GM21619 (cell line): ENCODE results near the gene AKT3.
"Not testable (repeated sequence)": the region's sequence is repeated elsewhere in the genome, so short reads cannot be mapped to it uniquely, and the experiment has no call there.

ENCODE experiments used
- ATAC-seq: cut with Tn5 transposase; IDR thresholded peaks from one replicate; pipeline ENCODE4 v1.9.1; 2021; ENCODE audit not compliant: unreplicated experiment

Gene AKT3

DNA sequence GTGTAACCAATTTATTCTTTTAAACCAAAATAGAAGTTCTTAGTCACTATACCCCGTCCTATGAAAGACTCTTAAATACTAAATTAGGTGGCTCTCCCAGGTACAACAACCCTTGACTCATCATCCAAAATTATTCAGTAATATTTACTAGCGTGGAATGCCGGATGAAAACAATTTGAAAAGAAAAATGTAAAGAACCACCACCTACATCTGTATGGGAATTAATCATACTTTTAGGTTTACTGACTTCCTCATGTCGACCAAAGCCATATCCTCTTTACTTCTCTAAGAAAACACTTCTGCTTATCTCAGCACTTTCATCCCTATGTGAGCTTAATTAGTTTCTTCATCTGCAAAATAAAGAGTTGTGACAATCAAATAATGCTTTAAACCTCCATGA is 139.6 kb downstream of the AKT3 start:
- no peak for ATAC-seq

DNA sequence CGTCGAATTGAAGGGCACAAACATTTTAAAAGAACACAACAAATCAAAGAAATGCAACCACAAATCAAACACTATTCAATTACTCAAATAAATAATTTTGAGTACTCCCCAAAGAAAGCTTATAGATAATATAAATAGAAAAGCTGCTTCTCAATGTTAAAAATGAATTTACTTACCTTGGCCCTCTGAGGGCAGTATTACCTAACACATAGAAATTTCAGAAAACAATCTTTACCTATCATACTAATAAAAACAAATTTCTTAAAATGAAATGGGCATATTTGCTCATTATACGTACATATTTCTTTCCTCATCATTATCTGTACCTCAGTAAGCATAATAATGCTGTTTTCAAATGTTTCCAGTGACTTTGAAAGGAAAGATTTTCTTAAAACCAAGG is 141.8 kb downstream of the AKT3 start:
- no peak for ATAC-seq

DNA sequence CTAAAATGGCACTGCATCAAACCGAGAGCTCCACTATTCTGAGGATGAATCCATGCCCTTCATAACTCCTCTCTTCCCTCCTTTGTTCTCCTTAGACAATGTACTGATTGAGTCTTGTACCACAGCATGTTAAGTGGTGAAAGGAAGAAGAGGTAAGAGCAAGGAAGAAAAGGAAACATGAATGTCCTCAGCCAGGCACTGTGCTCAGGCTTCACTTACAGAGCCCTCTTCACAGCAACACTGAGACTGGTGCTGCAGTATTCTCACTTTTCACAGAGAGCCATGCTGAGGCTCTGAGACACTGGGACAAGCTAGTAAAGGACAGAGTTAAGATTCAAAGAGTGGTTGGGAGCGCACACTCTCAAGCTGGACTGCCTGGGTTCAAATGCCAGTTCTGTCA is 143.5 kb downstream of the AKT3 start:
- no peak for ATAC-seq

DNA sequence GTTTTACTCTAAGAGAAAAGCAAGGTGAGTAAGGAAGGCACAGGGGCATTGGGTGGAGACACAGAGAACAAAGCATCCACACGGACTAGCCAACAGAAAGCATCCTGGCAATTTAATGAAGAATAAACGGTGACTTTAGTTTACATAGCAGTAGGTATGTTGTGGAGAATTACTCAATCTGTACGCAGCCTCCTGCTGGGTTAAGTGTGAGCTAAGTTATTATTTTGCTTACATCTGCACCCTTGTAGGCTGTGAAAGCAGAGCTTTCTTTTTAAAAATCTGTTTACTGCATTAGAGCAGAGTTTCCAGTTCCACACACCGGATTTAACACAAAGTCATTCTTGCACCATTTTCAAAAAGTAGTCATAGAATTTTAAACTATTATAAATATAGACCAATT is 144.5 kb downstream of the AKT3 start:
- no peak for ATAC-seq

DNA sequence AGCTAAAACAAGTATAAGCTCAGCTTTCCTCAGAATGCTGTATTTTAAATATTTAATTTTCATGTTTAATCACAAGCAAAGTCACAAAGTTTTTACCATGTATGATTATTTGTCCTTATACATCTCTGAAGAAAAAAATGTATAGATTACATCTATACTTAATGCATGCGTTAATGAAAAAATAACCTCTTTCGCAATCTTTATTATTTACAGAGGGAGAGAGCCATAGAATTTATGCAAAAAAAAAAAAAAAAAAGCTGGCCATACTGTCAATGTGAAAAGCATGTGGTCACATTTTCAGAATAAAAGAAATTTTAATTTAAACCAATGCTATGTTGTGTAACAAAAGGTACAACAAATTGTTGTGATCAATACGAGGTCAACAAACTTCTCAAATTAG is 148.2 kb downstream of the AKT3 start:
- ATAC-seq = no peak

DNA sequence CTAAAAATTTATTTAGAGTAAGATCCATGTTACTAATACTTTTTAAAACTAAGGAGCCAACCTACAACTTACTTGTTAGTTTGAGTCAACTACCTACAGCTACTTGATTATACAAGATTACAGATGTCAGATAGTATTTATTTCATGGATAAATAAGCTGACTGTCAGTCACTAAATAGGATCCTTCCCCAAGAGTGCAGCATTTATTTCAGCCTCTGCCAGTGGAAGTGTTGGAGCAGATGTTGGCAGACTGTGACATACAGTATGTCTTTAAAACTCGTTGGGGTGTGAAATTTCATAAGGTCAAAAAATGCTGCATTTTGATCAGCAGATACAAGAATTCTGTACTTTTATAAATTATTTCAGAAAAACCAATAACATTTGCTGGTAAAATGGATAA is 156.2 kb downstream of the AKT3 start:
- no peak for ATAC-seq

DNA sequence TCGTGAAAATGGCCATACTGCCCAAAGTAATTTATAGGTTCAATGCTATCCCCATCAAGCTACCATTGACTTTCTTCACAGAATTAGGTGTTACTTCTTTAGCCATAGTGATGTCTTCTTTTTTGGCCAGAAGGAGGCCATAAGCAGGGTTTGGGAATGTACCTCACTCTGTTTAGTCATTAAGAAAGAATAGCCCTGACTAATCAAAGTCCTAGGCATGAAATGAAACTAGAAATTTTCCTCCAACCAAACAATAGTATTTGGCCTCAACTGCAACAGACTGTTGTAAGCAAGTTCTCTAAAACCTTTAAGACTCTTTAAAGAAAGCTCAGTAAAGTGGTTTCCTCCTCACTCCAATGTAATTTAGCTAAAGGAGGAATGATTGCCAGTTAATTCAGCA is 163.9 kb downstream of the AKT3 start:
- ATAC-seq = peak; percentile 48

DNA sequence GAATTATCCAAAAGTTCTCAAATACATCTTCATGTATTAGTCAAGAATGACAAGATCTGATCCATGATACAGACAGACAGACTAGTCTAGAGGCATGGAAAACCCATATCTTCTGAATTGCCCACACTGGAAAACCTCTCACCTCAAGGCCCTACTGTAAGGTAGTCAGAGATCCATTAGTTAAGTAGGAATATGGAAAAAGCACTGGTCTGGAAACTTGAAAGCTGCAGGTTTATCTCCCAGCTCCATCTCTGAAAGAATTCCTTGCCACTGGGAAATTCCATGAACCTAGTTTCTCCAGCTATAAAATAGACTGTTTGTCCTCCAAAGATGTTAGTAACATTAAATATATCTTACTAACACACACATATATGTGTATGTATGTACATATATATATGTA is 169.2 kb downstream of the AKT3 start:
- ATAC-seq = no peak

DNA sequence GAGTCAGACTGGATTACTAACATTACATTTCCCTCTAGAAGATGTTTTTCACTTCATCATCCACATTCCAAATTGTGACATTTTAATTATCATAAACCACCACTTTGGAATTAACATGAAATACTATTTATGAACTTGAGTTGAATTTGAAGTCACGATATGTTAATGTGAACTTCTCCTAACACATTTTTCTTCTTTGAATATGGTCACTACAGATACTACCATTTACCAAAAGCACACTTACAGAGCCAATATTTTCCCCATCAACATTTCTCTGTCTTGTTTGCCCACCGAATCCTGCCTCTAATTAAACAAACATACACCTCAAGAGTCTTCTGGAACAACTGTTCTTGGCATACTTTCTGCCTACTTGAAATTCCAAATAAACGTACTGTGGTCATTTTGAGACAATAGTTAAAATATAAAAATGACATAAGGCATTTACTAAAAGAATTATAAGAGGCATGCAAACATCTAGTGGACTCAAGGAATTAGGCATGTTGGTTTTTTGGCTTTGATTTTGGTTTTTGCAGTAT is 177.4 kb downstream of the AKT3 start:
- ATAC-seq = no peak

DNA sequence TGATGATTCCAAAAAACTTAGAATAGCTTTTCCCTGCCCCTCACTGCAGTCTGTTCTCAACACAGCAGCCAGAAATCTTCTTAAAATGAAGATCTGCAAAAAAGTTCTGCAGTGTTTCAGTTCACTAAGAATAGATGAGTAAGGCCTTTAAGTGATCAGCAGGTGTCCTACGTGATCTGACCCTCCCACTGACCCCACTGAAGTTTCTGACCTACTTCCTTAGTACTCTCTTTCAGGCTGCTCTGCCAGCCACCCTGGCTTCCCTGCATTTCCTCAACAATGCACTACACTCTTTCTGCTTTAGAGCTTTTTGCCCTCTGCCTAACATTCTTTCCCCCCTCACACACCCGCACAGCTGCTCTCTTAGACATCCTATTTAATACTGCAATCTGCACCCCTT is 182.5 kb downstream of the AKT3 start:
- peak; percentile 58 for ATAC-seq

DNA sequence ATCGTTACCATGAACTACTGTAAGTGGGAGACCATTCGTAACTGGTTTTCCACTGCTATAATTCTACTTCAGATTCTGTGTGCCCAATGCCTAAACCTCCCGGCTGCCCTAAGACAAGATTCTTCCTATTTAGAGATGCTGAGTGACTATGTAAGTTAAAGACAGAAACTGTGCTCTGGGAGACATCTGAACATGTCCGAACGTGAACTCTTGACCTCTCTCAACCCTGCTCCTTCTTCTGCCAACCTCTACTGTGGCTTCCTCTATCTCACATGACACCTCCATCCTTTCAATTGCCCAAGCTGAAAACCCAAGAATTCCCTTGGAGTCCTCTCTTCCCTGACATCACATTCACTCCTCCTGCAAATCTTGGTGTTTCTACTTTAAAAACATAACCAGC is 182.9 kb downstream of the AKT3 start:
- no peak for ATAC-seq

DNA sequence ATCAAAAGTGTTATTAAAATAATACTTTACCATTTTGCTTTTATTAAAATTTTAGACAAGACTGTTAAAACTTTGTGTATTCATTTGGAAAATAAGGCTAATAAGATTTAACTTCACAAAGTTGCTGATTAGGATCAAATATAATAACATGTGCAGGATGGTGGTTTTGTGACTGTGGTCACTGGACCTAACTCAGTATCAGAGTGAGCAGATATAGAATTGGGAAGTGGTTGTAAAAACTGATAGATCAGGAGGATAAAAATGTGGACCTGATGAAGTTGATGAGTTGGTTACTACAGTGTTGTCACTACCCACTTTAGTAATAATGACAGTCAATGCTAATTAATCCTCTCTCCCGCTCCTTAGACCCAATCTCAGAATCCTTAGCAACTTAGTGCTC is 186.4 kb downstream of the AKT3 start:
- no peak for ATAC-seq

DNA sequence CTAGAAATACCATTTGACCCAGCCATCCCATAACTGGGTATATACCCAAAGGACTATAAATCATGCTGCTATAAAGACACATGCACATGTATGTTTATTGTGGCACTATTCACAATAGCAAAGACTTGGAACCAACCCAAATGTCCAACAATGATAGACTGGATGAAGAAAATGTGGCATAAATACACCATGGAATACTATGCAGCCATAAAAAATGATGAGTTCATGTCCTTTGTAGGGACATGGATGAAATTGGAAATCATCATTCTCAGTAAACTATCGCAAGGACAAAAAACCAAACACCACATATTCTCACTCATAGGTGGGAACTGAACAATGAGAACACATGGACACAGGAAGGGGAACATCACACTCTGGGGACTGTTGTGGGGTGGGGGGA is 187.9 kb downstream of the AKT3 start:
- ATAC-seq = not testable (repeated sequence)

DNA sequence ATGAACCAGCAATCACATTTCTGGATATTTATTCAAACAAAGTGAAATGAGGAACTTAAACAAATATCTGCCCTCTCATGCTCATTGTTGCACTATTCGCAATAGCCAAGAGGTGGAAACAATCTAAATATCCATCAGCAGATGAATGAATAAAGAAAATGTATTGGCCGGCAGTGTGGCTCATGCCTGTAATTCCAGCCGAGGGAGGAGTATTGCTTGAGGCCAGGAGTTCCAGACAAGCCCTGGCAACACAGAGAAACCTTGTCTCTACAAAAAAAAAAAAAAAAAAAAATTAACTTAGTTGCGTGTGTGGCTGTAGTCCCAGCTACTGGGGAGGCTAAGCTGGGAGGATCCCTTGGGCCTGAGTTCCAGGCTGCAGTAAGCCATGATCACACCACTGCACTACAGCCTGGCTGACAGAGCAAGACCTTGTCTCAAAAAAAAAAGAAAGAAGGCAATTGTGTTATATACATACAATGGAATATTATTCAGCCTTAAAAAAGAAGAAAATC is 191.4 kb downstream of the AKT3 start:
- no peak for ATAC-seq

DNA sequence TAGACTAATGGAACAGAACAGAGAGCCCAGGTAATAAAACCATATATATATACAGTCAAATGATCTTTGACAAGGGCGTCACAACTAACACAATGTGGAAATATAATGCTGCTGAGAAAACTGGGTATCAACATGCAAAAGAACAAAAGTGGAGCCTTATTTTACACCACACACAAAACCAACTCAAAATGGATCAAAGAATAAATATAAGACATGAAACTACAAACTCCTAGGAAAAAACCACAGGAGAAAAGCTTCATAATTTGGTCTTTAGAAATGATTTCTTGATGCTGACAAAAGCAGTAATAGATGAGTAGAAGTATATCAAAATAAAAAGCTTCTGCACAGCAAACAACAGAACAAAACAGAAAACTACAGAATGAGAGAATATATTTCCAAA is 192.2 kb downstream of the AKT3 start:
- no peak for ATAC-seq

DNA sequence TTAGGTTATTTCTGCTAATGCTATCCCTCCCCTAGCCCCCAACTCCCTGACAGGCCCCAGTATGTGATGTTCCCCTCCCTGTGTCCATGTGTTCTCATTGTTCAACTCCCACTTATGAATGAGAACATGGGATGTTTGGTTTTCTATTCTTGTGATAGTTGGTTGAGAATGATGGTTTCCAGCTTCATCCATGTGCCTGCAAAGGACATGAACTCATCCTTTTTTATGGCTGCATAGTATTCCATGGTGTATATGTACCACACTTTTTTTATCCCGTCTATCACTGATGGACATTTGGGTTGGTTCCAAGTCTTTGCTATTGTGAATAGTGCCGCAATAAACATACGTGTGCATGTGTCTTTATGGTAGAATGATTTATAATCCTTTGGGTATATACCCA is 200.5 kb downstream of the AKT3 start:
- not testable (repeated sequence) for ATAC-seq

DNA sequence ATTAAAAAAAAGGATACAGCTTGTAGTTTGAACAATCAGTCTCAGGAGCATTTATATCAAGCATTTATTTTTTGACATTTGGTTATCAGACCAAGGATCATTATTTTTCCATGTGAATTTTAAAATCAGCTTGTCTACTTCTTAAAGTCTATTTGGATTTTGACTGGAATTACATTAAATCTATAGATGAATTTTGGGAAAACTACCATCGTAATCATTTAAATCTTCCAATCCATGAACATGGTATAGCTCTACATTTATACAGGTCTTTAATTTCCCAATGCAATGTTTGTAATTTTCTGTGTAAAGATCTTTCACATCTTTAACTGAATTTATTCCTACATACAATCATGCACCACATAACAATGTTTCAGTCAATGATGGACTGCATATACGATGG is 203.2 kb downstream of the AKT3 start:
- no peak for ATAC-seq

DNA sequence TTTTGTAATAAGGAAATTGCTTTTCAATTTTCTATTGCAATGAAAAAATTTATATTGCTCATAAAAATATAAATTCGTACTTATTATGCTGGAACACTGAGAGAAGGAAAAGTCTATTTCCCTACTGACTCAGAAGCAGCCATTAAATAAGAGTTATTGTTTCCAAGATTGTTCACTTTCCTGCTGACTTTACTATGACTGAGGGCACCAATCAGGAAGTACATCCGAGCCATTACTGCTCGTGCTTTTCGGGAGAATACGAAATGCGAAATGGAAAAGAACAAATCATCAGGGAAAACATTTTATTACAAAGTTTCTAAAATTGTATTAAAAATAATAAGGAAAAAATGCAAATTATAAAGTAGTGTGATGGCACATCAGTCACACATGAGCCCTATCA is 204.8 kb downstream of the AKT3 start:
- no peak for ATAC-seq

DNA sequence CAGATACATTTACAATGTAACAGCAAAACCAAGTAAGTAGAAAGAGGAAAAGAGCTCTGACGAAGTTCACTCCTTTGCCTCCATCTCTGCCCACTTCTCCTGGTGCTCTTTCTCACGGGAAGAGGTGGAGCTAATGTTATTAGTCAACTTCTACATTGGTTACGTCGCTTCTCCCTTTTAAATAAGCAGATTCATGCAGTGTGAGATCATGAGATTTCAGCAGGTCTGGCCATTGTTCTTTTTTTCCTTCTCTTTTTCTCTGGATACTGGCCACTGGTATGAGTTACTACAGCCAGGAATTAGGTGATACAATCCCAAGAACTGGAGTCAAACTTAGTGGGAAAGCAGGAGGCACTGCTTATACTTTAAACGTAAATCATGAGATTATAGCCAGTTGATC is 207.1 kb downstream of the AKT3 start:
- no peak for ATAC-seq

DNA sequence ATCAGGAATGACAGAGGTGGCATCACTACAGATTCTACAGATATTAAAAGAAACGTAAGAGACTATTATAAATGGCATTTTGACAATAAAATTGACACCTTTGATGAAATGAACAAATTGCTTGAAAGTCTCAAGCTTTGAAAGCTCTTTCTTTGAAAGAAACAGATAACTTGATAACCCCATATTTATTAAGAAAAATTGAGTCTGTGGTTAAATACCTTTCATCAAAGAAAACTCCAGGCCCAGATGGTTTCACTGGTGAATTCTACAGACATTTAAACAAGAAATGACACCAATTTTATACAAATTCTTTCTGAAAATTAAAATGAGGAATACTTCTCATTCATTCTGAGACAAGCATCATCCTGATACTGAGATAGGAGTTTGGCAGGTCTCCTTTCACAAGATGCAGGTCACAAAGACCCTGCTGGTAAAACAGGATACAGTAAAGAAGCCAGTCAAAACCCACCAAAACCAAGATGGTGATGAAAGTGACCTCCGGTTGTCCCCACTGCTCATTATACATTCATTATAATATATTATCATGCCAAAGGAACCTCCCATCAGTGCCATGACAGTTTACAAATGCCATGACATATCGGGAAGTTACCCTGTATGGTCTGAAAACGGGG is 210.9 kb downstream of the AKT3 start:
- ATAC-seq = no peak

DNA sequence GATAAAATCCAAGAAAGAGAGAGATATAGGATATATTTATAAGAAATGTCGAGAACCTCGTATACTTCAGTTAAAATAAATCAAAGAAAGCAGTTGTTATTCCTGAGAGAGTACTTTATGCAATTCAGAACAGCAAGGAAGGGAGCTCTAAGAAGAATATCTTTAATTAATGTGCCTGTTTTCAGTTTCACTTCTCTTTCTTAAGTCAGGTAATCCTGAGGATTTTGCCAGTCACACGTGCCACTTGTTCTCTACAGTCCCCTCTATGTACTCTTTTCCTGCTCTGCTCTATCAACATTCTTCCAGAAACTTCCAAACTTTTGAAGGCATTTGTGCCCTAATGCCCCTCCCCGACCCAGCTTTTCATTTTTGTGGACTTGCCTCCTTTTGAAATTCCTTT is 211.9 kb downstream of the AKT3 start:
- ATAC-seq = no peak

DNA sequence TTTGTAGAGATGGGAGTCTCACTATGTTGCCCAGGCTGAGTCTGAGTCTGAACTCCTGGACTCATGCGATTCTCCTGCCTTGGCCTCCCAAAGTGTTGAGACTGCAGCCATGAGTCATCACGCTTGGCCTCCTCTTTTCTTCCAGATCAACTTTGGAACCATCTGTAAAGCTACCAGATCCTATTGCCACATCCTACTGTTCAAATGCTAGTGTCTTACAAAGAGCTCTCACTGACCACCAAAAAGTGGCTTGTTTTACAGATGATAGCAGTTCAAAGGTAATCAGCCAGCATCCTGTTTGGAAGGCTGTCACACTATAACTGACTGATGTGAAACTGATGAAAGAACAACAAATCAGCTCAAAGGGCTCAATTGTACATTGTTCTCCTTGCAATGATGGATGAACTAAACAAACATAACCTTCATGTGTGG is 221.6 kb downstream of the AKT3 start:
- no peak for ATAC-seq

DNA sequence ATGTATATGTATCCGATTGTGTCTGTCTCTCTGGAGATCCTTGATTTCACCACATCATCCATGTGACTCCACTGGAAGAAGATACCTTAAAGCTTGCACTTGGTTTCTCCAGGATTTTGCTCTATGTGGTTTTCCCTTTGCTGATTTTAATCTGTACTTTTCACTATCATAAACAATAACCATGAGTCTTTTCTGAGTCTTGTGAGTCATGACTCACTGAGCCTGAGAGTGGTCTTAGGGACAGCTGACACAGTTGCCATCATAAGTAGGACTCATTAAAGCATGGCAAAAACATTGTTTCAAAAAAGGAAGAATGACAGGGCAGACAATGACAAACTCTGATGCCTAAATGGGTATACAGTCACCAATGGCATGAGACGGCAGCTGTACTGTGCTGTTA is 226.2 kb downstream of the AKT3 start:
- ATAC-seq = no peak
